MV-4-11 (cell line): ENCODE data around the gene FOXN3.

Experiments
- DNase-seq: peaks from one replicate; lab custom pipeline; 2025; lab: John Stamatoyannopoulos, UW

Gene FOXN3

GRCh38 chr14:89190765-89191513 is 226.1 kb downstream of the FOXN3 start:
- no peak for DNase-seq

GRCh38 chr14:89188492-89188891 is 228.5 kb downstream of the FOXN3 start:
- DNase-seq: no peak

DNA sequence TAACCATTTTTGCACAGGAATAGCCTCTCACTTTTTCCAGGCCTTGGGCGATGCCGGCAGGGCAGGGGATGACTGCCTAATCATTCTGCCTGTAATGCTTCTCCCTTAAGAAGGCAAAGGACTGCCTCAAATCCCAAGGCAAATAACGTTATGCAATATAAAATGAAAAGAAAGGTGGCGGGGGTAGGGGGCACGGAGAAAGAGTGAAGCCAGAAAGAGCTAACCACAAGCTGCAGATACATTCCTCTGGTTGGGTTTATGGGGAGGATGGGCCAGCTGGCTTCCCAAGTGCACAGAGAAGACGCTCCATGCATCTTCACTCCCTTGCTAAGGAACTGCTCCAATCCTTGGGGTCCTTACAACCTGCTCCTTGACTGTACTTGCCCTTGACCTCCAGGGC is 229.5 kb downstream of the FOXN3 start:
- DNase-seq: no peak

DNA sequence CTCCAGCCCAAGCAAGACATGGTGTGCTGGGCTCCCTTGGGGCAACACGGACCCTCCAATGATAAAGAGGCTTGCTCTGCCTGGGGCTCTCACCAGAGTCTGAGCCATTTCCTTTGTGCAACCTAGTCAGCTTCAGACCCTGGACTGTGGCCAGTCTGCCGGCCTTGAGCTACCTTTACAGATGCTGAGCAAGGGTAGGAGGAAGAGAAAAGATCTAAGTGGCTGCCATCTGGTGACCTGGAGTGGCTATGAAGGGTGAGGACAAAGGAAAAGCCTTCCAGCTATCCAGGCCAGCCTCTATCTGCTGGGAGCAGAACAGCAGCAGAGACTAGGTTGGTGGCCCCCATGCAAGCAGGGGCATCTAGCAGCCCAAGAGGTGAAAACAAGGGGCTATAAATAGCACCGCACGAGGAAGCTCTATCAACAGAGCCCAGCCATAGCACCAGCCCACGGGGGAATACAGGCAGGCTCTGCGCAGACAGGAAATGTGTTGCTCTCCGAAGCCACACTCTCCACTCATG is 230.1 kb downstream of the FOXN3 start:
- DNase-seq: no peak

DNA sequence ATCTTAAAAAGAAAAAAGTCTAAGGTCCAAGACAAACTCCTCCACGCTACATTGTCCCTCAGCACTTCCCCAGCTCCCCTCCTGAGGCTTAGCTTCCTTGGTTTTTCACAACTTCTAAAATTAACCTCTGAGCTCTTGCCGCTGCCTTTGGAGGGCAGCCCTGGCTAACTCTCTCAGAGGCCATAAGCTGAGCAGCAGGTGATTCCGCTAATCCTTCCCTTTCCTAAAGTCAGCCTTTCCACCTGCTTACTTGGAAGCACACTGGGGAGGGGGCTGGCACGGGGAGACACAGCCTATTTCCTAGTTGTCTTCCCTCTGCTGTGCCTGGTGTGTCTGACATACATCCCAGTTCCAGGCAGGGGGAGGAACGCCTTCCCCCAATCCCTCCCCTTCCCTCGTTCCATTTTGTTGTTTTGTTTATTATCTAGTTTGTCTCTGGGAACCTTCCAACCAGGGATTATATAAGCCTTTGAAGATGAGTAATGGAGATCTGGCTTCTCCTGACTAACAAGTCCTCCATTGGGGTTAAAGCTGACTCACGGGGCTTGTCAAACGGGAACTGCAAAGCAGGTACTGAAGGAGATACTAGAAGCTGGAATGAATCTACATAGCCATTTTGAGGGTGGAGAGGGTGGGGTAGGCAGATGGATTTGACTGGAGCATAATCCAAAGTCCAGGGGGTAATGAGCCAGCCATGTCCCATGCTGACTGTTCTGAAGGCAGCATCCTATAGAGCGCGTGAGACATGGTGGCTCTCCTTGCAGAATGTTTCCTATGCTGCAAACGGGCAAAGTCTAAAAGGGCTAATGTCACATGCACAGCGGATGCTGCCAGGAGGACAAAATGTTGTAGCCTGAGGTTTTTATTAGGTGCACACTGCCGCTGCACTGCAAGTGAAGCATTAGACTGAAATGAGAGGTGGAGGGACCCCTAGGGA is 230.8 kb downstream of the FOXN3 start:
- DNase-seq: no peak

- no peak for DNase-seq
Observed at GRCh38 chr14:89184952-89185351, 232.1 kb downstream of the FOXN3 start.

DNA sequence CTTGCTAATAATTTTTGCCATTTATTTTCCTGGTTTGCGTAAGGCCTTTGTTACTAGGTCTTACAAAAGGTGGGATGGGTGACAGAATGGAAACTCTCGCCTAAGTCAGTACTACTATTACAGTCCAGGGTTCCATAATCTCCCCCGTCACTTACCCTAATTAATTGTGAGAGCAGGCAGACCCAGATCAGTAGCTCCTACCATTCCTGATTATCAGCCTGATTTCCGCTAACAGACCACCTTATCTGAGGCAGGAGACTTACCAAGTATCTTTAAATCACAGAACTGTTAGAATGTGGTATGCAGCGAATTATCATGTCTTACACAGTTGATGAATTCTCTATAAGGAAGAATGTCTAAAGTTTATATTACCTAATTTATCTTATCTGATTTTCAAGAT is 234.7 kb downstream of the FOXN3 start:
- no peak for DNase-seq

DNA sequence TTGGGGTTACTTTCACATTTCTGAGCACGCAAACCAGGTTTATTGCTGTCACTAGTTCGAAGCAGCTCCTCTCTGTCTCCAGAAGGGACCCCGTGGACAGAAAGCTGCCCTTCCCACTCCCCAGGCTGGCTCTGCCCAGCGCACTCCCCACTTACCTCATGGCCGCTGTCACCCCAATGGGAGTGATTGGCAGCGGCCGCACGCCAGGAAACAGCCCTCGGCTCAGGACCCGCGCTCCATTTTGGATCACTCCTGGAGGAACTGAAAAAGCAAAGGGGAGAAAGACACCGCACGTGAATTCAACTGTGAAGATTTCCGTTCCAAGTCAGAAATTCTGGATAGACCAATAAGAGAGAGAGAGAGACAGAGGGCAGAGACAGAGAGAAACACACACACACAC is 236.5 kb downstream of the FOXN3 start:
- DNase-seq: no peak

DNA sequence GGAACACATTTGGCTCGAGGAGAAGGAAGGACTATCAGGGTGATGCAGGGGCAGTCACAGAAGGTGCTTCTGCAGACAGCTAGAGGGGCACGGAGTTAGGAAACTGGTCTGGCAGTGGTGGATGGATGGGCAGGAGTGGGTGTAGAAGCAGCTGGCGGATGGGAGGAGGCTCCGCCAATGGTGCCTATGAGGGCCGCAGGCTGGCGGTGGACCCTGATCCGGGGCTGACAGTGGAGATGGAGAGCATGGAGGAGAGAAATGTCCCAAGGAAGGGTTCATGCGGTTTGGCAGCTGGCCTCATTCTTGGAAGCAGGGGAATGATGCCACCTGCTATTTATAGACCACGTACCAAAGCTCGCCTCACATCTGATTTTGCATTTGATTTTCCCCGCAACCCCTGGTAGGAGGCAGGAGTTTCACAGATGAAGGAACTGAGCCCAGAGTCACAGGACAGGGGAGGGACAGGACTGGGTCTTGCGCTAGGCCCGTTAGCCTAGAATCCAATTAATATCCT is 237.1 kb downstream of the FOXN3 start:
- DNase-seq: no peak

GRCh38 chr14:89178800-89179535 is 238.1 kb downstream of the FOXN3 start:
- no peak for DNase-seq

DNA sequence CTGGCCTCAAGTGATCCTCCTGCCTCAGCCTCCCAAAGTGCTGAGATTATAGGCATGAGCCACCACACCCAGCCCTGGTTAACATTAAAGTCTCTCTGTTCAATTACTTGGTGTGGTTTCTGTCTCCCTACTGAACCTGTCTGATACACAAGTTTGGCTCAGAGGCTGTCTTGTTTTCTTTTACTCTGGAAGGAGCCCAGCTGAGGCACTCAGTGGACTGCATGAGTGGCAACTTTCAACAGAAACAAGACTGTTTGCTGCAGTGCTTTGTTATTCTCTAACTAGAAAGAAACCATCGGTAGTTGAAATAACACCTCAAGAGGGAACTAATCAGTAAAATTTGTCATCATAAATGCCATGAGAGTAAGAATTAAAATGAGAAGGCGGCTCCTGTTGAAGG is 238.7 kb downstream of the FOXN3 start:
- DNase-seq: no peak

GRCh38 chr14:89175881-89176799 is 240.9 kb downstream of the FOXN3 start:
- DNase-seq: no peak

- DNase-seq: no peak
Observed at GRCh38 chr14:89171628-89172027, 245.4 kb downstream of the FOXN3 start.

- DNase-seq: no peak
Observed at GRCh38 chr14:89171168-89171567, 245.9 kb downstream of the FOXN3 start.

DNA sequence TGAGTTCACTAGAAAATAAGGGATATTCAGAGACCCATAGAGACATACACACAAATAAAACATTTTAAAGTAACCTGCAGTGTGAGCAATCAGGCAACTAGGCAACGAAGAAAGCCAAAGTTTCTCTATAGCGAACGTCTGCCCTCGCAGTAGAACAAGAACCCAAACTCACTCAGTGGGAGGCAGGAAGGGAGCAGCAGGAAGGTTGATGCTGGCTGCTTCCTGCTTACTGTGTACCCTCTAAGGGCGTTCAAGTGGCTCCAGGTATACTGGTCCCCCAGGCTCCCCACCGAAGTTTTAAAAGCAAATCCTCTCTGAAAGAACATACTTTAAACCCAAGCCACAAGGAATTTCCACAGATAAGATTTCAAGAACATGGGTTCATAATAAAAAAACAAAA is 249.3 kb downstream of the FOXN3 start:
- DNase-seq: no peak

GRCh38 chr14:89166633-89167032 is 250.4 kb downstream of the FOXN3 start:
- no peak for DNase-seq

- peak; percentile 72 for DNase-seq
Observed at GRCh38 chr14:89165189-89166181, 251.5 kb downstream of the FOXN3 start.

DNA sequence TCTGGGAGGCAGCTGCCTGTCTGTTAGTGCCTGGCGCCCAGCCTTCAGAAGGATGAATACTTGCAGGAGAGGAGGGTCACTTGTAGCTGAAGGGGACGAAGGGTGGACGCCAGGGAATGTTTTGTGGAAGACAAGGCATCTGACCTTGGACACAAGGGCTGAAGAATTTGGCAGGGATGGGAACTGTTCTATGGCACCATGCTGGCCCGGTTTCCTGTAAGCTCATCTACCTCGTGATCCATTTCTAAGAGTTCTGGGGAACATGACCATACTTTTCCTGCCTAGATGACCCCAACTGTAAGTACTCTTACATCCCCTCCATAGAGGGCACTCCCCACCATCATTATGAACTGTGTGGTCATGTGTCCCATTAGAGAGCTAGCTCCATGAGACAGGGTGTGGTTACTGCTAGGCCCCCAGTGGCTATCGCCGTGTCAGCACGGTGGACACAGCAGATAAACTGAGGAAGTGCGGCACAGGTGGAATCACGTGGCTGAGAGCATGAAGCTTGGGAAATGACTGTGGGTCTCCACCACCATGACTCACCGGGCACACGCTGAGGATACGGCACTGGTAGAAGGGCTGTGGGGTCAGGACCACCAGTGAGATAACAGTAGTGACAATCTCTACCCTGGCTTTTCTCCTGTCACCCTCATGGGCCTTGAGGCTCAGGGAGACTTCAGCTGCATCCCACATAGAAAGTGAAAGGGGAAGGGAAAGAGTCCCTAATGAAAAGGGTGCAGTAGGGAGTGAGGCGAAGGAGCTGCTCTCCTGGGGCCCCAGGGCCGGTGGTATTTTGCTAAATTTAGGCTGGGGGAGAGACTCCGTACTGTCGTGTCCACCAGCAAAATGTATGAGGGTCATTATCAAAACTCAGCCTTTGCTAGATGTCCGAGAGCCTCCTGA is 252.6 kb downstream of the FOXN3 start:
- peak; percentile 66 for DNase-seq
